Brain microvascular endothelial cell (primary cell): ENCODE data around the gene CDK19.

Experiments used
- DNase-seq: peaks from one replicate; pipeline ENCODE4 v3.0.0-alpha.2; 2020
- H3K27ac ChIP-seq: fragments of 250-450 bp; sonication (Bioruptor Pico); 2 replicates; pipeline ENCODE4 v1.5.1; 2020; ENCODE audit warnings: mild to moderate bottlenecking, moderate library complexity
- H3K27me3 ChIP-seq: fragments of 250-450 bp; sonication (Bioruptor Pico); replicated peaks from 2 replicates; pipeline ENCODE4 v1.5.1; 2020; ENCODE audit warnings: mild to moderate bottlenecking
- H3K36me3 ChIP-seq: fragments of 250-450 bp; sonication (Bioruptor Pico); replicated peaks from 2 replicates; pipeline ENCODE4 v1.5.1; 2020; ENCODE audit warnings: mild to moderate bottlenecking
- H3K4me3 ChIP-seq: 2 replicates; pipeline ENCODE4 v1.5.1; 2011; ENCODE audit warnings: low read depth, mild to moderate bottlenecking, control low read depth, low read length, moderate library complexity
- CTCF ChIP-seq: IDR thresholded peaks from 2 replicates; pipeline ENCODE4 v1.5.1; 2011; ENCODE audit warnings: low read depth, mild to moderate bottlenecking, moderate library complexity, low read length, control low read depth, inconsistent platforms; ENCODE audit errors: missing control alignments
- in situ Hi-C: cut with HindIII; loops from 2 replicates; pipeline ENCODE4 v1.10.0; 2017; ENCODE audit warnings: low sequenced_read_pairs, low pct_ligation_motif_present

Gene CDK19

GRCh38 chr6:110816677-110817076, 1.4 kb upstream of the CDK19 start:
- in situ Hi-C loops, result no loop called here
- Histone ChIP-seq H3K27me3 (no peaks in the 10 kb centered on the region), H3K4me3 (no peak overlapping the region), H3K36me3 (no peaks in the 10 kb centered on the region), H3K27ac (no peak overlapping the region)
- no peak for DNase-seq
- no peak for TF ChIP-seq CTCF

- no peaks in the 10 kb centered on the region for H3K27me3 ChIP-seq
- H3K27ac ChIP-seq, result peak overlapping the region; percentile 96
- no peaks in the 10 kb centered on the region for H3K36me3 ChIP-seq
- DNase-seq, result no peak
- H3K4me3 ChIP-seq, result peak overlapping the region; percentile 93
- TF ChIP-seq CTCF, result no peak
- in situ Hi-C loops, result no loop called here
Measured at GRCh38 chr6:110815015-110815410, 256 bp downstream of the CDK19 start.

GRCh38 chr6:110814102-110815014, 911 bp downstream of the CDK19 start:
- H3K36me3 ChIP-seq, result no peaks in the 10 kb centered on the region
- peak; percentile 49 for DNase-seq
- peak overlapping the region; percentile 93 for H3K4me3 ChIP-seq
- H3K27me3 ChIP-seq, result no peaks in the 10 kb centered on the region
- peak overlapping the region; percentile 96 for H3K27ac ChIP-seq
- in situ Hi-C loops, result no loop called here
- no peak for TF ChIP-seq CTCF

- no peaks in the 10 kb centered on the region for H3K36me3 ChIP-seq
- in situ Hi-C loops, result no loop called here
- no peaks in the 10 kb centered on the region for H3K27me3 ChIP-seq
- DNase-seq, result no peak
- no peak for TF ChIP-seq CTCF
- H3K27ac ChIP-seq, result no peak overlapping the region
- peak overlapping the region; percentile 93 for H3K4me3 ChIP-seq
Measured at GRCh38 chr6:110813338-110814101, 1.7 kb downstream of the CDK19 start.

GRCh38 chr6:110812719-110813118, 2.5 kb downstream of the CDK19 start:
- no peak overlapping the region for H3K27ac ChIP-seq
- no peak for TF ChIP-seq CTCF
- no peaks in the 10 kb centered on the region for H3K36me3 ChIP-seq
- H3K4me3 ChIP-seq, result no peak overlapping the region
- in situ Hi-C loops, result no loop called here
- no peaks in the 10 kb centered on the region for H3K27me3 ChIP-seq
- no peak for DNase-seq
